HCT116 (cell line): ENCODE measurements around the gene C9orf43. TPM values are rescaled to one million over a fixed set of nuclear protein-coding genes. Genes with fewer than 3 reads are reported as not detected.

Source experiments
- ATAC-seq: fragments of 200-7000 bp; cut with Tn5 transposase; 2 replicates; pipeline ENCODE4 v1.9.1; 2020; ENCODE audit warnings: mild to moderate bottlenecking, moderate library complexity
- BruUV-seq: library from RNA; stranded (reverse); fragments of 400-500 nt; replicated peaks from 2 replicates; lab custom pipeline; 2021; lab: Mats Ljungman, UMichigan
- CTCF ChIA-PET: fragments of 300-600 bp; sonication (Branson Sonifier 250); formaldehyde crosslinking; loops from one replicate; lab custom pipeline; 2021; ENCODE audit warnings: antibody characterized with exemption; lab: Charles Lee
- POLR2A ChIA-PET: fragments of 300-600, 350-600 bp; sonication (Branson Sonifier 250); formaldehyde crosslinking; loops from one replicate; lab custom pipeline; 2021; ENCODE audit warnings: antibody characterized with exemption; lab: Charles Lee
- RAD21 ChIA-PET, 2 experiments: fragments of 300-600 bp; sonication (Branson Sonifier 250); formaldehyde crosslinking; loops; one replicate each; lab custom pipeline; 2023; ENCODE audit warnings: low total read pairs in 2 of 2; ENCODE audit not compliant: uncharacterized antibody in 2 of 2, unreplicated experiment in 2 of 2, low non-redundant PET in 1 of 2; lab: Charles Lee
- DNase-seq: peaks from one replicate; pipeline ENCODE4 v3.0.0-alpha.2; 2010; ENCODE audit warnings: low read depth, low spot score
- H2AFZ ChIP-seq: fragments of 200-600 bp; shearing (Covaris generic), sonication (generic); 2 replicates; pipeline ENCODE4 v1.6.1; 2017; ENCODE audit warnings: low read depth, mixed run types, mixed read lengths, antibody characterized with exemption, low read length; ENCODE audit not compliant: poor library complexity, severe bottlenecking
- H3K27ac ChIP-seq: 2 replicates; pipeline ENCODE4 v1.5.1; 2012; ENCODE audit warnings: low read depth, low read length
- H3K27me3 ChIP-seq: fragments of 200-600 bp; sonication (generic); 2 replicates; pipeline ENCODE4 v1.6.1; 2016; ENCODE audit warnings: mixed run types, low read length, mixed read lengths; ENCODE audit not compliant: insufficient read depth
- H3K36me3 ChIP-seq, 2 experiments: fragments of 200-500 bp in 1 of 2; fragments of 200-600 bp in 1 of 2; sonication (Bioruptor generic) in 1 of 2; sonication (generic) in 1 of 2; 2 replicates each; pipeline versions ENCODE4 v1.5.1 to v1.6.1; 2014 to 2016; ENCODE audit warnings: low read length in 2 of 2, inconsistent platforms in 1 of 2, mixed read lengths in 1 of 2, mixed run types in 1 of 2; ENCODE audit not compliant: insufficient read depth in 2 of 2, control insufficient read depth in 1 of 2
- H3K4me1 ChIP-seq, 2 experiments: fragments of 200-600 bp in 1 of 2; sonication (generic) in 1 of 2; 2 replicates each; pipeline versions ENCODE4 v1.5.1 to v1.6.1; 2012 to 2017; ENCODE audit warnings: low read length in 2 of 2, inconsistent platforms in 1 of 2, mild to moderate bottlenecking in 1 of 2, mixed read lengths in 1 of 2, mixed run types in 1 of 2, moderate library complexity in 1 of 2; ENCODE audit not compliant: insufficient read depth in 2 of 2, control insufficient read depth in 1 of 2
- H3K4me2 ChIP-seq: fragments of 200-600 bp; sonication (generic); 2 replicates; pipeline ENCODE4 v1.6.1; 2017; ENCODE audit warnings: mixed run types, low read length, mixed read lengths
- H3K4me3 ChIP-seq, 2 experiments: fragments of 200-600 bp in 1 of 2; sonication (generic) in 1 of 2; replicated peaks in 1 of 2; 2 replicates each; pipeline ENCODE4 v1.5.1; 2011 to 2016; ENCODE audit warnings: low read length in 2 of 2, control low read depth in 1 of 2, low read depth in 1 of 2, mild to moderate bottlenecking in 1 of 2, mixed read lengths in 1 of 2, mixed run types in 1 of 2
- H3K79me2 ChIP-seq: fragments of 200-600 bp; sonication (generic); 2 replicates; pipeline ENCODE4 v1.6.1; 2017; ENCODE audit warnings: mild to moderate bottlenecking, mixed run types, low read length, moderate library complexity, mixed read lengths; ENCODE audit not compliant: insufficient read depth
- H3K9ac ChIP-seq: fragments of 200-600 bp; sonication (generic); 2 replicates; pipeline ENCODE4 v1.6.1; 2016; ENCODE audit warnings: low read length, mixed read lengths
- H3K9me2 ChIP-seq: fragments of 200-600 bp; sonication (generic), shearing (Covaris generic); 2 replicates; pipeline ENCODE4 v1.6.1; 2017; ENCODE audit warnings: mixed run types, mild to moderate bottlenecking, moderate library complexity; ENCODE audit not compliant: insufficient read depth
- H3K9me3 ChIP-seq, 2 experiments: fragments of 200-500 bp in 1 of 2; fragments of 200-600 bp in 1 of 2; sonication (Bioruptor generic) in 1 of 2; sonication (generic) in 1 of 2; 2 replicates each; pipeline ENCODE4 v1.6.1; 2014 to 2017; ENCODE audit warnings: low read length in 2 of 2, mixed read lengths in 2 of 2, inconsistent platforms in 1 of 2, low read depth in 1 of 2, mild to moderate bottlenecking in 1 of 2, mixed run types in 1 of 2, moderate library complexity in 1 of 2; ENCODE audit not compliant: control insufficient read depth in 1 of 2, insufficient read depth in 1 of 2
- H4K20me1 ChIP-seq: fragments of 200-600 bp; sonication (generic), shearing (Covaris generic); 2 replicates; pipeline ENCODE4 v1.6.1; 2017; ENCODE audit warnings: mixed run types, mild to moderate bottlenecking, moderate library complexity; ENCODE audit not compliant: insufficient read depth
- CBX3 ChIP-seq: IDR thresholded peaks from 2 replicates; pipeline ENCODE4 v1.6.1; 2012; ENCODE audit warnings: low read depth
- CEBPB ChIP-seq: IDR thresholded peaks from 2 replicates; pipeline ENCODE4 v1.6.1; 2012; ENCODE audit warnings: low read depth
- ELF1 ChIP-seq: IDR thresholded peaks from 2 replicates; pipeline ENCODE4 v1.6.1; 2012; ENCODE audit warnings: low read depth, borderline replicate concordance
- JUND ChIP-seq: IDR thresholded peaks from 2 replicates; pipeline ENCODE4 v1.6.1; 2012
- SIN3A ChIP-seq: IDR thresholded peaks from 2 replicates; pipeline ENCODE4 v1.6.1; 2012; ENCODE audit warnings: low read depth
- TCF7L2 ChIP-seq: IDR thresholded peaks from 2 replicates; pipeline ENCODE4 v1.7.0; 2011; ENCODE audit warnings: borderline replicate concordance, inconsistent platforms; ENCODE audit not compliant: insufficient read depth, insufficient read length; ENCODE audit errors: extremely low read depth
- intact Hi-C: fragments of 100-400 bp; cut with micrococcal nuclease; formaldehyde crosslinking; loops from 2 replicates; pipeline ENCODE4 v1.10.0; 2022
- total RNA-seq: library from RNA; stranded (reverse); gene quantifications from one replicate; pipeline ENCODE4 v1.2.1, GENCODE V29; 2021; ENCODE audit not compliant: unreplicated experiment

The C9orf43 gene
- total RNA-seq, 1 experiment from 2014 or later, result 0.71 TPM

DNA sequence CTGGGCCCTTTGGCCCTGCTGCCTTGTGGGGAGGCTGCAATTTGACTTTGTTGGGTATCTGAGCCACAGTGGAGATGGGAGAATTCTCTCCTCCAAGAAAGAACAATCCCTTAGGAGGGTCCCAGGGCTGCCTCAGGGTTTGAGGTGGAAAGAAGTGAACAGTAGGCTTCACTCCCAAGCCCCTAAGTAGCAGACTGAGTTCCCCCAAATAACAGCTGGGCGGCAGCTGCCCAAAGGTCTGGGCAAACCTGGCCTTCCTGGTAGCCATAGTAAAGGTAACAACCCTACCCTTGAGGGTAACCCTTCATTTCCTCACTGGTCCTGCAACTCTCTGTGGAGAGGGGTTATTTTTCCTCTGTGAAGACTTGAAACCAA, 53.7 kb downstream of the C9orf43 start:
- no peaks in the 10 kb centered on the region for H3K9me3 ChIP-seq
- peak overlapping the region; percentile 88 for H3K9ac ChIP-seq
- no peaks in the 10 kb centered on the region for H4K20me1 ChIP-seq
- BruUV-seq, result no TSS peak
- peak overlapping the region; percentile 82 to 84 for H3K4me3 ChIP-seq
- ChIA-PET CTCF (no interaction called here), POLR2A (interaction anchor here (2.0 kb wide), 1 partner anchor 10 kb away, joined by 6 read pairs; no protein-coding TSS in a partner anchor), RAD21 (no interaction called here)
- no peaks in the 10 kb centered on the region for H3K9me2 ChIP-seq
- peaks cover 18 to 31% of the 10 kb centered on the region in 2 experiments; a peak in 3 of 4 replicates for H3K4me1 ChIP-seq
- H3K27ac ChIP-seq, result peak overlapping the region; percentile 66
- intact Hi-C loops, result no loop called here
- H2AFZ ChIP-seq, result no peak overlapping the region
- H3K36me3 ChIP-seq, result 0 out of 4 replicates have a peak, but pooled peaks cover 0 to 7% of the 10 kb centered on the region in 2 experiments
- ATAC-seq (no peak; the same call in 1 of the 2 replicates), DNase-seq (no peak)
- peaks cover 57% of the 10 kb centered on the region for H3K79me2 ChIP-seq
- no peak for TF ChIP-seq CEBPB
- H3K27me3 ChIP-seq, result no peaks in the 10 kb centered on the region
- H3K4me2 ChIP-seq, result peak overlapping the region; percentile 90

DNA sequence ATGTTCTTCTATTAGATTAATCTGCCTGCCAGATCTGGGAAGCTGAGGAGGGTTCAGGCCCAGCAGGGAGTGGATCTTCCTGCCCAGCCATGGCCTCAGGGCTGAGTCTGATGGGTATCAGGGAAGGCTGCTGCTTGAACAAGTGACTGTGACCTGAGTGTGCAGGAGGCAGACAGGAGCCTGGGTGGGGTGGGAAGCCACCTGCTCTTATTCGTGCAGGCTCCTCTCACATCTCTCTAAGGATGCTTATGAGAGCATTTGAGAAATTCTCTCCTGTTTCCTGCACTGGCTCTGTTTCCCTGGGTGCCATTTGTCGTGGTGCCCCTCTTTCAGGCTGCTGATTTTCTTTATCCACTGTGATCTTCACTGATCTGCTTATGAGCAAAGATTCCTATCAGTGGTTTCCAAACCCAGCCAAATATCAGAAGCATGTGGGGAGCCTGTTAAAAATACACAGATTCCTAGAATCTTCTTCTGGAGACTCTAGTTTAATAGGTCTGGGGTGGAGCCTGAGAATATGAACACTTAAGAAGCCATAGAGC, 55.1 kb downstream of the C9orf43 start:
- H3K36me3 ChIP-seq, result 0 out of 4 replicates have a peak, but pooled peaks cover 0 to 7% of the 10 kb centered on the region in 2 experiments
- peaks cover 71% of the 10 kb centered on the region for H3K79me2 ChIP-seq
- H2AFZ ChIP-seq, result no peak overlapping the region
- no peak overlapping the region for H3K9ac ChIP-seq
- no peak overlapping the region for H3K4me3 ChIP-seq
- H3K9me3 ChIP-seq, result no peaks in the 10 kb centered on the region
- CTCF ChIA-PET, result interaction anchor here (1.2 kb wide), 1 partner anchor 19 kb away, joined by 3 read pairs; no protein-coding TSS in a partner anchor
- RAD21 ChIA-PET, result no interaction called here
- BruUV-seq, result no TSS peak
- H3K4me2 ChIP-seq, result peak overlapping the region; percentile 90
- H3K27ac ChIP-seq, result no peak overlapping the region; the same call in 1 of the 2 replicates
- TF ChIP-seq TCF7L2 (no peak), SIN3A (no peak), ELF1 (no peak), CBX3 (no peak), JUND (no peak)
- TF ChIP-seq, all 23 proteins: peak for 0
- peaks cover 18 to 31% of the 10 kb centered on the region in 2 experiments; a peak in 3 of 4 replicates for H3K4me1 ChIP-seq
- H4K20me1 ChIP-seq, result no peaks in the 10 kb centered on the region
- H3K27me3 ChIP-seq, result no peaks in the 10 kb centered on the region
- DNase-seq, result no peak
- H3K9me2 ChIP-seq, result no peaks in the 10 kb centered on the region
- POLR2A ChIA-PET, result no interaction called here
- no peak for ATAC-seq
- intact Hi-C loops, result no loop called here
